ENCODE data around the gene RRBP1. TPM values are rescaled to one million over a fixed set of nuclear protein-coding genes. Genes with fewer than 3 reads are reported as not detected.
A peak's percentile ranks its signal among the peaks of the same experiment; 100 is the strongest.

The RRBP1 gene
- total RNA-seq, 1 donor from 2014 or later = 73.1 TPM

GRCh38 chr20:17570347-17571152, 111.5 kb downstream of the RRBP1 start:
- TF ChIP-seq, protein P1, sequence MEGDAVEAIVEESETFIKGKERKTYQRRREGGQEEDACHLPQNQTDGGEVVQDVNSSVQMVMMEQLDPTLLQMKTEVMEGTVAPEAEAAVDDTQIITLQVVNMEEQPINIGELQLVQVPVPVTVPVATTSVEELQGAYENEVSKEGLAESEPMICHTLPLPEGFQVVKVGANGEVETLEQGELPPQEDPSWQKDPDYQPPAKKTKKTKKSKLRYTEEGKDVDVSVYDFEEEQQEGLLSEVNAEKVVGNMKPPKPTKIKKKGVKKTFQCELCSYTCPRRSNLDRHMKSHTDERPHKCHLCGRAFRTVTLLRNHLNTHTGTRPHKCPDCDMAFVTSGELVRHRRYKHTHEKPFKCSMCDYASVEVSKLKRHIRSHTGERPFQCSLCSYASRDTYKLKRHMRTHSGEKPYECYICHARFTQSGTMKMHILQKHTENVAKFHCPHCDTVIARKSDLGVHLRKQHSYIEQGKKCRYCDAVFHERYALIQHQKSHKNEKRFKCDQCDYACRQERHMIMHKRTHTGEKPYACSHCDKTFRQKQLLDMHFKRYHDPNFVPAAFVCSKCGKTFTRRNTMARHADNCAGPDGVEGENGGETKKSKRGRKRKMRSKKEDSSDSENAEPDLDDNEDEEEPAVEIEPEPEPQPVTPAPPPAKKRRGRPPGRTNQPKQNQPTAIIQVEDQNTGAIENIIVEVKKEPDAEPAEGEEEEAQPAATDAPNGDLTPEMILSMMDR (conservative IDR thresholded peaks at IDR 0.05; ENCODE audit: low read depth, low read length) = peak; percentile 11
- DNase-seq (ENCODE audit: low read depth) = no peak
- peak overlapping the region; percentile 95 for H3K4me3 ChIP-seq (ENCODE audit: low read depth, low read length)

DNA sequence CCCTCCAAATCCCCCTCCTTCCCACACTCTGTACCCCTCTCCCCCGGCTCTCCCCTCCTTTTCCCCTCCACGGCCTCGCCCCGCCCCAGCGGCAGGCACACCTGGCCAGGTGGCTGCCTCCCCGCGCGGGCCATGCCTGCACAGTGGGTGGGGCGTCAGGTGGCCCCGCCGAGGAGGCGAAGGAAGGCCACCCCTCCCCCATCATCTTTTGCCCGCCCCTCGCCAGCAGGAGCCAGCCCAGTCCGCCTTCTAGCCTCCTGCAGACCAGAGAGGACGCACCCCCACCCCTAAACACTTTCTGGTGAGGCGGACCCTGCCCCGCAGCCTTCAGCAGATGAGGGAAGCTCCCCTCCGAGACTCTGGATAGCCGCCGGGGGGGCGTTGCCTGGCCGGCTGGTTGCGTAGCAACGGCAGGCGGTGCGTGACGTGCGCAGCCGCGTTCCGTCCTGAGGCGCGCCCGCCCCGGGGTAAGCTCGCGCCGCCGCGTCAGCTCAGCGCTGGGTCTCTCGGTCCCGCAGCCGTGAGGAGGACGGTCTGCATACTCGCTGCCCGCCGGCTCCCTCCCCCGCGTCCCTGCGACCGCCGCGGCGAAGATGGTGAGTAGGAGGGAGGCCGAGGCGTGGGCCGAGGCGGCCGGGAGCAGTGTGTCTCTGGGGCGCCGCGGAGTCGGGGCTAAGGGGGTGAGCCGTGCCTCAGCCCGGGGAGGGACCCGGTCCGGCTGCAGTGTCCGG, 112.3 kb downstream of the RRBP1 start, which contains the start of gene DSTN:
Gene DSTN, plus strand, starts transcription at position 460 of the 731 bp plus-strand sequence. Its CDS starts 134 bp downstream, at position 594.
- no peak for DNase-seq (ENCODE audit: low read depth)
- peak within 1 kb of the TSS; percentile 95 for H3K4me3 ChIP-seq (ENCODE audit: low read depth, low read length)
- TF ChIP-seq, protein P1 (conservative IDR thresholded peaks at IDR 0.05; ENCODE audit: low read depth, low read length) = no peak

- no peak for DNase-seq (ENCODE audit: low read depth)
- TF ChIP-seq, protein P1 (conservative IDR thresholded peaks at IDR 0.05; ENCODE audit: low read depth, low read length) = no peak
Measured at GRCh38 chr20:17568972-17569521, 113.0 kb downstream of the RRBP1 start.

DNA sequence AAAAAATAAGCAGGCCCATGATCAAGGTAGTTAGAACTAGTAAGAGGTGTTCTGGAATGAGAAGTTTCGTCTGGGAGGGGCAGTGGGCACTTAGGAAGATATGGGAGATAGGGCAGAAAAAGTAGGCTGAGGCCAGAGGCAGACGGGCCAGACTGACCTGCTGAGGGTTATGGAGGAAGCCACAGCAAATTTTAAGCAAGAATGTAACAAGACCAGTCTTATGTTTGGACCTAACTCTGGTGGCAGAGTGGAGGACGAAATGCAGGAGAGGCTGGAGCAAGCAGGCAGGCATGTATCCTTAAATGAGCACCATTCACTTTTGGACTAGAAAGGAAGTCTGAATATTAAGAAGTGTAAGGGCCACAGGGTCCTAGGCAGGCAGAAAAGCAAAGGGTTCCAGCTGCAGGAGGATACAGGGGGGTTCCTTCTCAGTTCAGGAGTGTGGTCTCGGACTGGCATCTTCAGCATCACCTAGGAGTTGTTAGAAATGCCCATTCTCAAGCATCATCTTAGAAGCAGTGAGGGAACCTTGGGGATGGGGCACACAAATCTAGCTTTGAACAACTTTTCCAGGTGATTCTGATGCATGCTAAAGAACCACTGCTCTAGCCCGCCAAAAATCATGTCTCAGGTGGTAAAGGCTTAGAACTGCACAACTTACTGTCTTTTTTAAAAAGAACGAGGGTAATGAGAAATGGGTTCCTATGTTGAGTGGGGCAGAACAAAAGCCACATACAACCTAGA, 113.8 kb downstream of the RRBP1 start:
- TF ChIP-seq, protein P1 (conservative IDR thresholded peaks at IDR 0.05; ENCODE audit: low read depth, low read length) = no peak
- DNase-seq (ENCODE audit: low read depth) = no peak
- H3K4me3 ChIP-seq (ENCODE audit: low read depth, low read length) = peak overlapping the region; percentile 95

More at GRCh38 chr20:17568972-17569521, 113.0 kb downstream of the RRBP1 start:
- H3K4me3 ChIP-seq (ENCODE audit: low read depth, low read length) = peak overlapping the region; percentile 95

DNA sequence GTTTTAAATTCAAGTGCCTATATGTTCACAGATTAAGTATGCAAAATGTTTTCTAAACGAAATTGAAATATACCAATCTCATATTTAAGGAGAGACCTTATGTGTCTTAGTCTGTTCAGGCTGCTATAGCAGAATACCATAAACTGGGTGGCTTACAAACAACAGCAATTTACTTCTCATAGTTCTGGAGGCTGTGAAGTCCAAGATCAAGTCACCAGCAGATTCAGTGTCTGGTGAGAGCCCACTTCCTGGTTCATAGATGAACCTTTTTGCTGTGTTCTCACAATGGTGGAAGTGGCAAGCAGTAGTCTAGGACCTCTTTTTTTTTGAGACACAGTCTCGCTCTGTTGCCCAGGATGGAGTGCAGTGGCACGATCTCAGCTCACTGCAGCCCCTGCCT, 115.7 kb downstream of the RRBP1 start:
- H3K4me3 ChIP-seq (ENCODE audit: low read depth, low read length) = no peak overlapping the region
- TF ChIP-seq, protein P1 (conservative IDR thresholded peaks at IDR 0.05; ENCODE audit: low read depth, low read length) = no peak
- no peak for DNase-seq (ENCODE audit: low read depth)

- TF ChIP-seq, protein P1 (conservative IDR thresholded peaks at IDR 0.05; ENCODE audit: low read depth, low read length) = no peak
- no peak for DNase-seq (ENCODE audit: low read depth)
- H3K4me3 ChIP-seq (ENCODE audit: low read depth, low read length) = no peak overlapping the region
Measured at GRCh38 chr20:17565169-17565845, 116.7 kb downstream of the RRBP1 start.

All from epithelial cell of proximal tubule (primary cell).